T-helper 2 cell (primary cell): Measurements from ENCODE around the gene SPARC.

Experiments used
- DNase-seq, 5 experiments: peaks; one replicate each; pipeline versions ENCODE4 v3.0.0 to v3.0.0-alpha.2; 2012 to 2022

The SPARC gene

GRCh38 chr5:151618907-151619306 is 67.8 kb downstream of the SPARC start:
- no peak for DNase-seq

- DNase-seq, result no peak
These were observed 68.6 kb downstream of the SPARC start for GRCh38 chr5:151617841-151618710.

GRCh38 chr5:151617383-151617840 is 69.3 kb downstream of the SPARC start:
- DNase-seq, result no peak

GRCh38 chr5:151615431-151615830 is 71.3 kb downstream of the SPARC start:
- DNase-seq, result no peak

- no peak for DNase-seq
These were observed 72.2 kb downstream of the SPARC start for GRCh38 chr5:151614565-151614964.

GRCh38 chr5:151612689-151613427 is 73.9 kb downstream of the SPARC start:
- peak in 2 of 5 experiments; percentile 25 to 77 for DNase-seq

- DNase-seq, result no peak
These were observed 75.5 kb downstream of the SPARC start for GRCh38 chr5:151611127-151611775.
